Fibroblast of skin of left quadriceps (primary cell): ENCODE data around the gene SLC26A11.
"Not testable (repeated sequence)": the region's sequence is repeated elsewhere in the genome, so short reads cannot be mapped to it uniquely, and the experiment has no call there.

ENCODE experiments used
- DNase-seq, 2 experiments: peaks; one replicate each; pipeline ENCODE4 v3.0.0-alpha.2; 2013; ENCODE audit warnings: low read depth in 2 of 2

SLC26A11 gene

DNA sequence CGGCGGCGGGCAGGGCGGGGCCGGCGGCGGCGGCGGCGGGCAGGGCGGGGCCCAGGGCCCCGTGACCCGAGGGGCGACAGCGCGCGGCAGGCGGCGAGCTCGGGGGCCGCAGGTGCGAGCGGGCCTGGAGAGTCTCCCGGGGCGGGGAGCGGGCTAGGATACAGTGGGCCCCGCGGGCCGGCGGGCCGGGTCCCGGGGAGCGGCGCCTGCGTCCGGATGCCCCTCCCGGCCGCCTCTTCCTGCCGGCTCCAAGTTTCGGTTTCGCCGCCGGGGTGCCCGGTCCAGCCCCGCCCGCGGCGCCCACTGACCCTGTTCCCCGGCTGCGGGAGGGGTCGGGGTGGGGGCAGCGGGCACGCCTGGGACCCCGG is 40.5 kb downstream of the SLC26A11 start, which contains the start of gene RNF213:
Gene RNF213 (plus strand): TSS at position 62 of the 368 bp plus-strand sequence. CDS start 2,830 bp downstream, outside the sequence.
- DNase-seq: no peak

DNA sequence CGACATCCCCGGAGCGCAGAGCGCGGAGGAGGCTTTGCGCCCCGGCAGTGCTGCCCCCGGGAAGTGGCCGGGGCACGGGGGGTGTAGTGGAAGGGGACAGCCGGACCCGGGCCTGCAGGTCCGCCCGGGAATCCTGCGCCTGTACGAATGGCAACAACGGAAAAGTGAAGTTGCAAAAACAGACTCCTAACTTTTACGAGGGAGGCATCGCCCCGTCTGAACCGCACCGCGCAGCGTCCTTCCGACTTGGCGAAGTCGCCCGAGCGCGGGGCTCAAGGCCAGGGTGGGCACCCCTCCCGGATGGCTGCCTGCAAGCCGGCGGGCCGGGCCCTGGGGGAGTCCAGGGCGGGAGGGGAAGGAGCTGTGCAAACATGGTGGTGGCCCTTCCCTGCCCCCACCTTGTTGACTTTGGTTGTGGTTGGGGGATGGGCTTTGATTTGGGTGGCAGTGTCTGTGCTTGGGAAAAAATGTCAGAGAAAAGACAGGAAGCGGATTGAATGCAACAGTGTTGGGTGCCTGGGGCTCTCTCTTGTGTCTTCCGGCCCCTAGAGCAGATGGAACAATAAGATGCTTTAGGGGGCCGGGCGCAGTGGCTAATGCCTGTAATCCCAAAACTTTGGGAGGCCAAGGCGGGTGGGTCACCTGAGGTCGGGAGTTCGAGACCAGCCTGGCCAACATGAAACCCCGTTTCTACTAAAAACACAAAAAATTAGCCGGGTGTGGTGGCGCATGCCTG is 41.1 kb downstream of the SLC26A11 start:
- DNase-seq: peak in 1 of 2 experiments; percentile 20

DNA sequence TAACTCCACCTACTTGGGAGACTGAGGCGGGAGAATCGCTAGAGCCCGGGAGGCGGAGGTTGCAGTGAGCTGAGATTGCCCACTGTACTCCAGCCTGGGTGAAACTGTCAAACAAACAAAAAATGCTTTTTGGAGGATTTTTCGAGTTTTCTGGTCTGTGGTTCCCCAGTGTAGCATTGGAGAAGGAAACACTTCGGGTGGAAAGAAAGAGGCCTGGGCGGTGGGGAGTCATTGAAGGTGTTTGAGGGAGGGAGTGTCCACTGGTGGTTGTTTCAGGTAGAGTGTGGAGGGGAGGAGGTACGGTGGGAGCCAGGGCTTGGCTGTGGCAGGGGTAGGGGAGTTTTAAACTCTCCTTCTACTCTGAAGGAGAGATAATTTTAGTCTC is 41.7 kb downstream of the SLC26A11 start:
- DNase-seq: no peak

DNA sequence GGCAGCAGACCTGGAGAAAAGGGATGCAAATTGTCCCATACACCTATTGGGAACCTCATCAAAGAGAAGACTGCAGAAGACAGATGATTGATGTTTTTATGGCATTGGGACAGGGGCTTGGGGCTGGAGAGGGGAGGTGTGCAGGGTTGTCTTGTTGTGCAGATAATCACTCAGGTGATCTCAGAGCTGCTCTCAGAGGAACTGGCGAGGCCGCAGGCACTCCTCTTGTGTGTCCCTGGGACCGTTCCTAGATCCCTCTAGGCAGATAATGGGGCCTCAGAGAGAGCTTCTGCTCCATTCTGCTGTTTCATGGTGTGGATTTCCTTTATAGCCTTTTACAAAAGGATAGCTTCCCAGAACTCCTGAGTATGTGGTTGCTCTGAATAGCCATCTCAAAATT is 42.1 kb downstream of the SLC26A11 start:
- no peak for DNase-seq

DNA sequence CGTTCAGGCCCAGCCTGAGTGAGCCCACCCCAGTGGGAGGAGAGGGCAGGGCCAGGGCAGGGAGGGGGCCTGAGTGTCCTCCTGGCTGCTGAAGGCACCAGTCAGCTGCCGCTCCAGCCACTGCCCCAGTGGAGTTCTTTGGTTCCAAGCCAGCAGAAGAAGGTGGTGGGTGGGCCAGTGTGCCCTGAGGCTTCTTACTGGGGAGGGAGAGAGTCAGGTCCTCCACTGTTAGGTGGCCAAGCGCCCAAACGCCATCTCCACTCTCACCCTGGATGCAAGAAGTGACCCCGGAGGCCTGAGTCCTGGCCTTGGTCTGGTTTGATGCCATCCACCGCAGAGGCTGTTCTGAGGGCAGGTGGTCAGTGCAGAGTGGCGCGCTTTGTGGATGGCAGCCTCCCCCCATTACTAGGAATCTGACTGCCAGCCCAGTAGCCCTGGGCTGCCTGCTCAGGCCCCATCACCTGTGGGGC is 42.6 kb downstream of the SLC26A11 start:
- no peak for DNase-seq

DNA sequence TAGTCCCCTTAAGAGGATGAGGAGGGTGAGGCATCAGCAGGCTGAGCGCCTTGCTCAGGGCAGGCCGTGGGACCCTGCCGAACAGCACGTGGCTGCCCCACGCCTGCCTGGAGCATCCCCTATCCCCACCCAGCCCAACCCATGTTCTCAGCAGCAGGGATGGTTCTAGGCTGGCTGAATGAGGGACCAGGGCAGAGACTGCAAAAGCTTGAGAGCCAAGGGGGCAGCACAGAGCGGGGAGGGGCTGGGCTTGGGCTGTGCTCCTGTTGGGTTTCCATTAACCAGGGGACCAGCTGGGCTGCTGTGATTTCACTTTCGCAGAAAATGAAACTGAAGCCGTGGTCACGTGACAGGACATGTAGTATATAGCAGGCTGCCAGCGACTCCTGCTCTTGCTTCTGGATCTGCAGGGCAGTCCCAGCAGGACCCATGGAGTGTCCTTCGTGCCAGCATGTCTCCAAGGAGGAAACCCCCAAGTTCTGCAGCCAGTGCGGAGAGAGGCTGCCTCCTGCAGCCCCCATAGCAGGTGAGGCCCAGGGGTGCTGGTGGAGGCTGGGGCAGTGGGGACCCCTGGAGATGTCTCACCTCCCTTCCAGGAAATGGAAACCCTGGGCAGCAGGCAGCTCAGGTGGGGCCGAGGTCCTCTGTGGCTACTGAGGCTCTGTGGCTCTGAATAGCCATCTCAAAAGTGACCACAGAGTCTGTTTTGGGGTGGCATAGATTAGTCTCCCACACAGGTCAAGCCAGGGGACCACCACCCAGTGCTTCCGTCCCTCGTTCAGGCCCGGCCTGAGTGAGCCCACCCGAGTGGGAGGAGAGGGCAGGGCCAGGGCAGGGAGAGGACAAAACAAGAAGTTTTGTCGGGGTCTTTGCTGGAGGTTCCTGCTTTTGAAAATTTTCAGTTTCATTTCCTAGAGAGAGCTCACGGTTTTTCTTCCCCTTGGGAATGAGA is 43.3 kb downstream of the SLC26A11 start:
- peak; percentile 61 to 65 for DNase-seq

DNA sequence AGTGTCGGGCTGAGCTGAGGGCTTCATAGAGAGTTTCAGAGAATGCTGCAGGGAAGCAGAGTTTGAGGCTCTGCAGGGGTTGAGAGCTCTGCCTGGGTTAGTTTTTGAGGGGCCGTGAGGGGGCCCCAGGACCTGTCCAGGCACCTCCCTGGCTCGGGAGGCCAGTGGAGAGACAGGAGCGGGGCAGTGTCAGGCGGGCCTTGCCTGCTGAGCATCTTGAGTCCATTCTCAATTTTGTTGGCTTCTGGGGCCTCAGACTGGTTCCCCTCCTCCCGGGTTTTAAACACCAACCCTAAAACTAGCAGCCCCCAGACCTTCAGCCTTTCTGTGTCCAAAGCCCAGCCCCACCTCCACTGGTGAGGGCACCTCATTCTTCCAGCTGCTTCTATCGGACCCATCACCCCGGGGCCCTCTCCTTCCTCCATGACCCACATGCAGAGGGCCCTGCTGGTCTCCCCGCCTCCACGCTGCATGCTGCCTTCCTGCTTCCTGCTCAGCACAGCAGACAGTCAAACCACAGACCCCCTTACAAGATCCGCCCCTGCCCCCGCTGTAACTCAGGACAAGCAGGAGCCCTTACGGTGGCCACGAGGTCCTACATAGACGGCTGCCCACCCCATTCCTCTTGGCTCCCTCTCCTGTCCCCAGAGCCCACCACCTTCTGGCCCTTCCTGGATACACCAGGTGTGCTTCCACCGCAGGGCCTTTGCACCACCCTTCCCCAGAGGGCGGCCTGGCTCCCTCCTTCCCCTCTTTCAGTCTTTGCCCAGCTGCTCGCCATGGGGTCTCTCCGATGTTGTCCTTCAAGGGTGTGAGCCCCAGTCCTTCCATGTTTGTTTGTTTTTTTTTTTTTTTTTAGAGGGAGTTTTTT is 44.2 kb downstream of the SLC26A11 start:
- no peak for DNase-seq

DNA sequence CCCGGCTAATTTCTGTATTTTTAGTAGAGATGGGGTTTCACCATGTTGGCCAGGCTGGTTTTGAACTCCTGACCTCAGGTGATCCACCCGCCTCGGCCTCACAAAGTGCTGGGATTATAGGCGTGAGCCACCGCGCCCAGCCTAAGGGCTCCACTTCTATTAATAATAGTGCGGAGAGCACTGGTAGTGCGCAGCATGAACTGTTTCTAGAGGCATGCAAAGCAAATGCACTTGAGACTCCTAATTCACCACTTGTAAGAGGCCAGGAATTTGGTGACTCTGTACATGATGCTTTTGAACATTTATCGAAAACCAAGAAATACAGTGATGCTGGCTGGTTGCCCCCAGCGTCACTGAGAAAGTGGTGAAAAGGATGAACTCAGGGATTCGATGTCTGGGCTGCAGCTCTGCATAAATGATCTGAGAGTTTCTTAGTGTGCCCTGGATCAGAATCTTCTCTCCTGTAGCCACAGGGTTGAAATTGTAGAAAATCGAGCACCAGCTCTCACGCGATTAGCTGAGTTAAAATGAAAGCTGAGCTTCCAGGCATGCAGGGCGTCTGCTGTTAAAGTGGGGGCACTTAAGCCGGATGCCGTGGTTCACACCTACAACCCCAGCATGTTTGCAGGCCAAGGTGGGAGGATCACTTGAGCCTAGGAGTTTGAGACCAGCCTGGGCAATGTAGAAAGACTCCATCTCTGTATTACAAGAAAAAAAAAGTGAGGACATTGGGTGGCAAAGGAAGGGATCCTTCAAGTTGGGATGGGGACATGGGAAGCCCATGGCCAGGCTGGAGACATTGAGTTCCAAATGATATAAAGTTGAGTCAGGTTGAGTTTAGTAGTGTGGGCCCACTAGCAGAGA is 45.2 kb downstream of the SLC26A11 start:
- no peak for DNase-seq

DNA sequence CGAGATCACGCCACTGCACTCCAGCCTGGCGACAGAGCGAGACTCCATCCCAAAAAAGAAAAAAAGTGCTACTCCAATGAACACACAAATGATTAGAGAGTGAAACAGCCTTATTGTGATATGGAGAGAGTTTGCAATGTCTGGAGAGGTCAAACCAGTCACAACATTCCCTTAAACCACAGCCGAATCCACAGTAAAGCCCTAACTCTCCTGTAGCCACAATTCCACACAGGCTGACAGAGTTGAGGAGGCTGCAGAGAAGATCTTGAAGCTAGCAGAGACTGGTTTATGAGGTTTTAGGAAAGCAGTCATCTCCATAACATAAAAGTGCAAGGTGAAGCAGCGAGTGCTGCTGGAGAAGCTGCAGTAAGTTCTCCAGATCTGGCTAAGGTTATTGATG is 47.2 kb downstream of the SLC26A11 start:
- no peak for DNase-seq

DNA sequence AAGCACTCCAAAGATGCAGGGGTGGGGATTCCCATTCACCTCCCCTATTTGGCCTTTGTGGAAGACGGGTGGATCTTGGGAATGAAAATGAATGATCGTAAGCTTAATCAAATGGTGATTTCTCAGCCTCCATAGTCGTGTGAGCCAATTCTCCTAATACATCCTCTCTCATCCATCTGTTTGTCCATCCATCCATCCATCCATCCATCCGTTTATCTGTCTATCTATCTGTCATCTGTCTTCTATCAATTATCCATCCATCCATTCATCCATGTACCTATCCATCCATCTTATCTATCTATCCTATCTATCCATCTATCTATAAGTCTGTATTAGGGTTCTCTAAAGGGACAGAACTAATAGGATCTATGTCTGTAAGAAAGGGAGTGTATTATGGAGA is 48.2 kb downstream of the SLC26A11 start:
- DNase-seq: no peak

DNA sequence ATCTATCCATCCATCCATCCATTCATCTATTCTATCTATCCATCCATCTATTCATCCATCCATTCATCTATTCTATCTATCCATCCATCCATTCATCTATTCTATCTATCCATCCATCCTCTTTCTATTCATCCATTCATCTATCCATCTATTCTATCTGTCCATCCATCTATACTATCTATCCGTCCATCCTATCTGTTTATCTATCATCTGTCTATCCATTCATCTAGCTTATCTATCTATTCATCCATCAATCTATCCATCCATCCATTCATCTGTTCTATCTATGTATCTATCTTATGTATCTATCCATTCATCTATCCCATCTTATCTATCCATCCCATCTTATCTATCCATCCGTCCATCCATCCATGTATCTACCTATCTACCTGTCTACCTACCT is 49.2 kb downstream of the SLC26A11 start:
- no peak for DNase-seq

DNA sequence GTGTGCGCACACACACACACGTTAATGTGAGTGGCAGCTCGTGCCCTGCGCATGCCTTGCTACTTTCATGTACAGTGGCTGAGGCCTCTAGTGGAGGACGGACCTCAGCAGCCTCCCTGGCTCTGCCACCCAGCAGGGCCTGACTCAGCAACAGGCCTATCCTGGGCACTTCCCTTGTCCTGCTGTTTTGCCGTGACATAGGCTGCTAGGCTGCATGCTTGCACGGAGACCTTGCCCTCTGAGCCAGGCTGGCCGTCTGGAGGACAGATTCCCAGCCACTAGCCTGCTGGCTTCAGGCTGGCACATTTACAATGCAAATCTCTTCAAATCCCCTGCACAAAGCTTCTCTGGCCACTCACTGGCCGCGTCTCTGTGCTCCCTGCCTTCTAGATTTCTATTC is 49.9 kb downstream of the SLC26A11 start:
- no peak for DNase-seq

DNA sequence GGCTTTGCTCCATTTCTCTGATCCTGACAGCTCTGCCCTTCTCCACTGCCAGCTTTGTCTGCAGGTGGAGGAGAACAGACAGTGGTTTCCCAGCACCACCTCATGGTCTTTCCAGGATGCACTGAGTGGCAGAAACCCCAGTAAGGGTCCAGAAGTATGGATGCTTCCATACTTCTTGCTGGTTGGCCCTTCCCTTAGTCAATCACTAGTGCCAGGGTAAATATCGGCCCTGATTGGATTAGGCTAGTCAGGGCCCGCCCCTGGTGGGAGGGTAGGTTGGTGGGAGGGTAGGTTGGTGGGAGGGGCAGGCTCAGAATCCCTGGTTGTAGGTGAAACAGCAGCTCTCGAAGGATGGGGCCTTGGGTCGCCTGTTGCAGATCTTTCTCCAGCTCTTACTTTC is 50.6 kb downstream of the SLC26A11 start:
- DNase-seq: no peak

DNA sequence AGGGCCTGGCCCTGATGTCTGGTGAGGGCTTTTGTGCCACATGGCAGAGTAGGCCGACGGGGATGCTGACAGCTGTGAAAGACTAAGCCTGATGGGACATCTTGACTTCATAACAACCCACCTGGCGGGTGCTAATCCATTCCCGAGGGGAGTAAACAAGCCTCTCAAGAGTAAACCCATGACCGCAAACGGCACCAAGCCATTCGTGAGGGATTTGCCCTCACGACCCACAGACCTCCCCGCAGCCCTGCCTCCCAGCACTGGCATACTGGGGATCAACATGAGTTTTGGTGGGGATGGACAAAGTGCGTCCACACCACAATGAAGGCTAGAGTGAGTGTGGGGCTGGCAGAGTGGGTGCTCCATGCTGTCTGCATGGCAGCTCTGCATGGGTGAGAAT is 52.1 kb downstream of the SLC26A11 start:
- no peak for DNase-seq

DNA sequence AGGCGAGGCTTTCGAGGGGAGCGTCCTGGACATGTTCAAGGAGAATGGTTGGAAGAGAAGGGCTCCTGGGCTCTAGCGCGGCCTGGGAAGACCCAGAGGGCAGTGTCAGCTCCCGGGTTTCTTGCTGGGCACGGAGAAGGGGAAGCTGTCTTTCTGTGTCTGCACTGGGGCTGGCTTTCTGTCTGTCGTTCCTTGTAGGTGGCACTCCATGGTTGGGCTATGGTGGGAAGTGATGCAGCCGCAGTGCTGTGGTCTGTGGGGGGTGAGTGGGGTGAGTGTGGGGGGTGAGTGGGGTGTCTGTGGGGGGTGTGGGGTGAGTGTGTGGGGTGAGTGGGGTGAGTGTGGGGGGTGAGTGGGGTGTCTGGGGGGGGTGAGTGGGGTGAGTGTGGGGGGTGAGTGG is 54.1 kb downstream of the SLC26A11 start:
- no peak for DNase-seq

DNA sequence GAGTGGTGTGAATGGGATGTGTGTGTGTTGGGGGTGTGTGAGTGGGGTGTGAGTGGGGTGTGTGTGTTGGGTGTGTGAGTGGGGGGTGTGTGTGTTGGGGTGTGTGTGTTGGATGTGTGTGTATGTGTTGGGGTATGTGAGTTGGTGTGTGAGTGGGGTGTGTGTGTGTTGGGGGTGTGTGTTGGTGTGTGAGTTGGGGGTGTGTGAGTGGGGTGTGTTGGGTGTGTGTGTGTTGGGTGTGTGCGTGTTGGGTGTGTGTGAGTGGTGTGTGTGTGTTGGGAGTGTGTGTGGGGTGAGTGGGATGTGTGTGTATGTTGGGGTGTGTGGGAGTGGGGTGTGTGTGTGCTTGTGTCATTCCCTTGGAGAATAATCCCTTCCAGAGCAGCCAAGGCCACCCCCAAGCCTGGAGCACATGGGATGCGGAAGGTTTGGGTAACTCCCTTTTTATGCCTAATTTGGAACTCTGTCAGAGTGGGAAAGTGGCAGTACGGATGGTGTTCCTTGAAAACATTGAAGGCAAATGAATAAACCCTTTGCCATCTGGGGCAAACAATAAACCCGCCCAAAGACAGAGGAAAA is 54.7 kb downstream of the SLC26A11 start:
- no peak for DNase-seq

DNA sequence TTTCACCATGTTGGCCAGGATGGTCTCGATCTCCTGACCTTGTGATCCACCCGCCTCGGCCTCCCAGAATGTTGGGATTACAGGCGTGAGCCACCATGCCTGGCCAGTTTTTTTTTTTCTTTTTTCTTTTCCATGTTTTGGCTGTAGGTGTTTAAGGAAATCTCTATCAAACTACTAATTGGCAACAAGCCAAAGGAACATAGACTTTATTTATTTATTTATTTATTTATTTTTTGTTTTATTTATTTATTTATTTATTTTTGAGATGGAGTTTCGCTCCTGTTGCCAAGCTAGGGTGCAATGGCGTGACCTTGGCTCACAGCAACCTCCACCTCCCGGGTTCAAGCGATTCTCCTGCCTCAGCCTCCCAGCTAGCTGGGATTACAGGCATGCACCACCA is 55.6 kb downstream of the SLC26A11 start:
- not testable (repeated sequence) for DNase-seq

DNA sequence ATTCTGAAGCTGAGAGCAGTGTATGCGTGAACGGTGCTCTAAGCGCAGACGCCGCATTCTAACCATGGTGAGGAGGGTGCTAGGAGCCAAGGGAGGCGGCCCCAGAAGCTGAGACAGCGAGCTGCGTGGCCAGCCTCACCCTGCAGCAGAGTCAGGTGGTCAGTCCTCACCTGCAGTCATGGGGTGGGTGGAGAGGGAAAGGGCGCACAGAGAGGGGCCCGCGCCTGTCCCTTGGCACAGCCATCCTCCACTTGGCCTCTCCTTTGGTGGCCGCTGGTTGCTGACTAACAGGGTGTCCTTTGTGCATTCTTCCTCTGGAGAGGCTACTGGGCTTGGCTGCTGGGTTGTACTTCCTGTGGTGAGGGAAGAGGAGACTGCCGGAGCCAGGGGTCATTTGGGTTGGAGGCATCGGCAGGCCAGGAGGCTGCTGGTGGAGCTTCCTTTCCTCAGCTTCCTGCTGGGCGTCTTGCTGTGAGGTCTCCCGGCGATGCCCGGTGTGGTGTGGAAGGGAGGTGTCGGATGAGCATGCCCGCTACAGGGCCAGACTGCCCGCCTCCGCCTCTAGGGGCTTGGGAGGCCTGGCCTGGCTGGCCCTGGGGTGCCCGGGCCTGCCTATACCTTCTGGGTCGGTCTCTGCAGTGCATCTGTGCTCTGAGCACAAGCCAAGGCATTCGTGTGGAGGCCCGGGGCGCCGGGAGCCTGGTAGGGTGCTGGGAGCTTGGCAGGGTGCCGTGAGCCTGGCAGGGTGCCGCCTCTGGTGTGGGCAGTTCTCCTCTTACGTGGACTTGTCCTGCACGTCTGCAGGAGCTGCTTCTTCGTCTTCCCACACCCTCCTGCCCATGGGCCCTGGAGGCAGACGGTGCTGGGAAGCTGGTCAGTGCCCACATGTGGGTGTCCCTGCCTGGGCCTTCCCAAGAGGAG is 57.8 kb downstream of the SLC26A11 start:
- no peak for DNase-seq

DNA sequence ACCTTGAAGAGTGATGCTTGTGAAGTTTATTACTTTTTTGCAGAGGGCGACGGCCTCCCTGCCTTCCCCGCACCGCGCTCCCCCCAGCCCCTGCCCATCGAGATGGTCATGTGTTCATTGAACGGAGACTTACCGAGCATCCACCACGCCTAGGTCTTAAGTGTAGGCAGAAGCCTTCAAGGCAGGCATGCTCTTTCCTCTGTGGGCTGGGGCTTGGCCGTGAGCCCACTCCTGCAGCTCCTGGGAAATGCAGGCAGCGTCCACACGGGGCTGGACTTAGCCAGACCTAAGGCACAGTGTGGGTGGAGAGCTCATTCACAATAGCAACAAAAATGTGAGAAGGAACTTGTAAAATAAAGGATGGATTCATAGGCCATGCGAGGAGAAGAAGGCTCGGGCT is 59.7 kb downstream of the SLC26A11 start:
- no peak for DNase-seq
